Stimulated activated naive CD8-positive, alpha-beta T cell treated with anti-CD3 and anti-CD28 coated beads, Interleukin-15, amount 100 ng/mL, for 72 hours (primary cell): ENCODE data around the gene CNTNAP5.

Experiments used
- ATAC-seq: fragments of 150-1000 bp; cut with Tn5 transposase; 2 replicates; pipeline ENCODE4 v1.10.0; 2021; ENCODE audit warnings: mild to moderate bottlenecking, moderate library complexity
- DNase-seq, 2 donors: peaks; one replicate each; pipeline ENCODE4 v3.0.0; 2021 to 2022
- H3K27ac Mint-ChIP-seq, 2 donors: one replicate each; pipeline ENCODE4 v1.8.0; 2022; ENCODE audit warnings: mild to moderate bottlenecking in 2 of 2, mixed read lengths in 2 of 2, moderate library complexity in 2 of 2
- H3K27me3 Mint-ChIP-seq: one replicate; pipeline ENCODE4 v1.8.0; 2022; ENCODE audit warnings: mixed read lengths
- H3K4me1 Mint-ChIP-seq: one replicate; pipeline ENCODE4 v1.8.0; 2022; ENCODE audit warnings: mild to moderate bottlenecking, mixed read lengths
- H3K4me3 Mint-ChIP-seq, 2 donors: one replicate each; pipeline ENCODE4 v1.8.0; 2022; ENCODE audit warnings: mild to moderate bottlenecking in 2 of 2, mixed read lengths in 2 of 2, moderate library complexity in 1 of 2
- H3K9me3 Mint-ChIP-seq, 2 donors: one replicate each; pipeline ENCODE4 v1.8.0; 2022; ENCODE audit warnings: mixed read lengths in 2 of 2

The CNTNAP5 gene

DNA sequence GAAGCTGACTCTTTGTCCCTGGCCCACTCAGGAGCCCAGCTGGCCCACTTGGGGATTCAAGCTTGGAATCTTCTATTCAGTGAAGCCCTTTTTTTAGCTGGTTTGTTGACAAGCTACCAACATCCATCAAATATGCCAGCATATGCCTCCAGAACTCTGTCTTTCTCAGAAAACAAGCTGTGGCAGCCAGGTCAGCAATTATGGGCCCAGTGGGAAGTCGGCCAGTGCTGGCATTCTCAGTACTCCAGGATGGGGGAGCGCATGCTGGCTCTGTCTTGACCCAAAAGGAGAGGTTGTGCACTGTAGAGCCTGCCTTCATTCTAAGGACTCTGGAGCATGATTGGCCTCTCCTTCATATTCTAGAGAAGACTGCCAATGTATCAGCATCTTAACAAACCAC, 401.5 kb downstream of the CNTNAP5 start:
- Mint-ChIP-seq H3K4me3 (no peak overlapping the region), H3K4me1 (no peaks in the 10 kb centered on the region), H3K27me3 (no peaks in the 10 kb centered on the region), H3K27ac (no peak overlapping the region), H3K9me3 (peaks cover 11 to 13% of the 10 kb centered on the region in 2 donors)
- no peak for DNase-seq
- ATAC-seq: no peak

- Mint-ChIP-seq H3K9me3 (peaks cover 6 to 17% of the 10 kb centered on the region in 2 donors), H3K4me3 (no peak overlapping the region), H3K27ac (no peak overlapping the region), H3K4me1 (no peaks in the 10 kb centered on the region), H3K27me3 (no peaks in the 10 kb centered on the region)
- DNase-seq (no peak), ATAC-seq (no peak)
Observed at GRCh38 chr2:124437811-124438210, 412.7 kb downstream of the CNTNAP5 start.

DNA sequence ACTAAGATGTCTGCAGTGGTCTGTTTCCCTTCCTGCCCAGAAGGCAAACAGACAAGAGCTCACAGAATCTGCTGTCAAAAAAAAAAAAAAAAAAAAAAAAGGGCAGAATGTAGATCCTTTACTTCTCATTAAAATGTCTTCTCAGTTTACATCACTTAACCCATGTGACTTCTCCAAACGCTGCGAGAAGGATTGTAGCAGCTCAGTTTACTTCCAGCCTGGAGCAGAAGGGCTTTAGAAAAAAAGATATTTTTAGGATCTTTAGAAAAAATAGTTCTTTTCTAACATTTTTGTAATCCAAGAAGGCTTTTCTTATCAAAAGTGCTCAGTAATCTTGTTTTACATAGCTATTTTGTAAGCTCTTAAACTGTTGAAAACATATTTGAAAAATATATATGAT, 425.4 kb downstream of the CNTNAP5 start:
- Mint-ChIP-seq H3K4me3 (no peak overlapping the region), H3K27ac (no peak overlapping the region), H3K4me1 (no peaks in the 10 kb centered on the region), H3K27me3 (no peaks in the 10 kb centered on the region), H3K9me3 (peaks cover 7 to 14% of the 10 kb centered on the region in 2 donors)
- ATAC-seq (no peak), DNase-seq (no peak)

DNA sequence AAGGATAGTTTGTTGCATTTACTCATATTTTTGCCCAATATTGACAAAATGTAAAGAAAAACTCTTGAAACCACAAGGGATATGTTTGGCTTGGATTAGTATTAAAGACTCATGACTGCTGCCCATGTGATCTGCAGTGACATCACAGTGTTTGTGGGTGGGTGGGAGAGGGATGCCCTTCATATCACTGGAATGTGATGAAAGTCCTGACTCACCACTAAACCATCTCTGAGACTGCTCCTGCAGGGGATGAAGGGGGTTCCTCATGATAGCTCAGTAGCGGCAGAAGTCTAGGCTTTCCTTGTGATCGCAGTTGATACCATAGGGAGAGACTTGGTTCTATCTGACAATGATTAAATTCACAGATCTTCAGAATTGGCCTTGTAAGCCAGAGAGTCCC, 451.2 kb downstream of the CNTNAP5 start:
- ATAC-seq: no peak
- peaks cover 5 to 7% of the 10 kb centered on the region in 2 donors for H3K9me3 Mint-ChIP-seq
- H3K27me3 Mint-ChIP-seq: no peaks in the 10 kb centered on the region
- no peaks in the 10 kb centered on the region for H3K4me1 Mint-ChIP-seq
- no peak overlapping the region for H3K27ac Mint-ChIP-seq
- H3K4me3 Mint-ChIP-seq: no peak overlapping the region
- no peak for DNase-seq

- Mint-ChIP-seq H3K4me1 (no peaks in the 10 kb centered on the region), H3K9me3 (peaks cover 5% of the 10 kb centered on the region in 2 donors), H3K4me3 (no peak overlapping the region), H3K27me3 (no peaks in the 10 kb centered on the region), H3K27ac (no peak overlapping the region)
- DNase-seq (no peak), ATAC-seq (no peak)
Observed at GRCh38 chr2:124478761-124479160, 453.7 kb downstream of the CNTNAP5 start.

DNA sequence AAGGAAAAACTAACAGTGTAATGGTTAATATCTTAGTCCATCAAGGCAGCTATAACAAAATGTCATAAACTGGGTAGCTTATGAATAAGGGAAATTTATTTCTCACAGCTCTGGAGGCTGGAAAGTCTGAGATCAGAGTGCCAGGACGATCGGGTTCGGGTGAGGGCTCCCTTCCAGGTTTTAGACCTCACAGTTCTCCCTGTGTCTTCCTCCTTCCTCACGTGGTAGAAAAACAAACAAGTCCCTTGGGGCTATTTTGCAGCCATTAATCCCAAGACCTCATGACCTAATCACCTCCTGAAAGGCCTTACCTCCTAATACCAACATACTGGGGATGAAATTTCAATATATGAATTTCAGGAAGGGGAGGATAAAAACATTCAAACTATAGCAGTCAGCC, 455.9 kb downstream of the CNTNAP5 start:
- ATAC-seq (no peak), DNase-seq (no peak)
- Mint-ChIP-seq H3K4me1 (no peaks in the 10 kb centered on the region), H3K9me3 (peaks cover 5% of the 10 kb centered on the region in 2 donors), H3K27me3 (no peaks in the 10 kb centered on the region), H3K4me3 (no peak overlapping the region), H3K27ac (no peak overlapping the region)

DNA sequence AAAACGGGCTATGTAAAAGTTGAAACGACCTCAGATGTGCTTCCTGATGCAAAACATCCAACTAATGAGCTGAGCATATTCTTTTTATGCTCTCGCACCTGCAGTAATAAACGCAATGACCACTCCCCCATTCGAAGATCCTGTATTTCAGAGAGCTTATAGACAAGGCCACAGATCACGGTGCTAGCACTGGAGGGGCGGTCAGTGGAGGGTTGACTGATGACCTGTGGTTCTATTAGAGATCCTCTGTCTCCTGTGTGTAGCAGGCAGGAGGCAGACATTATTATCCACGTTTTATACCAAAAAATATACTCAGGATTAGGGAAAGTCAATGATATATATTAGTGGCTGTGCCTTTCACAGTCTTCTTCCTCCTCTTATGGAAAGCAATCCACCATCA, 457.0 kb downstream of the CNTNAP5 start:
- no peak for DNase-seq
- H3K4me1 Mint-ChIP-seq: no peaks in the 10 kb centered on the region
- no peak for ATAC-seq
- no peak overlapping the region for H3K4me3 Mint-ChIP-seq
- peaks cover 5% of the 10 kb centered on the region in 2 donors for H3K9me3 Mint-ChIP-seq
- H3K27ac Mint-ChIP-seq: no peak overlapping the region
- no peaks in the 10 kb centered on the region for H3K27me3 Mint-ChIP-seq

GRCh38 chr2:124482551-124482950, 457.5 kb downstream of the CNTNAP5 start:
- Mint-ChIP-seq H3K9me3 (peaks cover 5% of the 10 kb centered on the region in 2 donors), H3K27me3 (no peaks in the 10 kb centered on the region), H3K27ac (no peak overlapping the region), H3K4me3 (no peak overlapping the region), H3K4me1 (no peaks in the 10 kb centered on the region)
- ATAC-seq (no peak), DNase-seq (no peak)

GRCh38 chr2:124485659-124486058, 460.6 kb downstream of the CNTNAP5 start:
- Mint-ChIP-seq H3K27me3 (no peaks in the 10 kb centered on the region), H3K4me1 (no peaks in the 10 kb centered on the region), H3K4me3 (no peak overlapping the region), H3K27ac (no peak overlapping the region), H3K9me3 (peaks cover 0 to 2% of the 10 kb centered on the region in 2 donors)
- DNase-seq (no peak), ATAC-seq (no peak)

- Mint-ChIP-seq H3K9me3 (peaks cover 0 to 7% of the 10 kb centered on the region in 2 donors), H3K4me1 (no peaks in the 10 kb centered on the region), H3K27me3 (no peaks in the 10 kb centered on the region), H3K4me3 (no peak overlapping the region), H3K27ac (no peak overlapping the region)
- DNase-seq: no peak
- no peak for ATAC-seq
Observed at GRCh38 chr2:124489686-124490085, 464.6 kb downstream of the CNTNAP5 start.

DNA sequence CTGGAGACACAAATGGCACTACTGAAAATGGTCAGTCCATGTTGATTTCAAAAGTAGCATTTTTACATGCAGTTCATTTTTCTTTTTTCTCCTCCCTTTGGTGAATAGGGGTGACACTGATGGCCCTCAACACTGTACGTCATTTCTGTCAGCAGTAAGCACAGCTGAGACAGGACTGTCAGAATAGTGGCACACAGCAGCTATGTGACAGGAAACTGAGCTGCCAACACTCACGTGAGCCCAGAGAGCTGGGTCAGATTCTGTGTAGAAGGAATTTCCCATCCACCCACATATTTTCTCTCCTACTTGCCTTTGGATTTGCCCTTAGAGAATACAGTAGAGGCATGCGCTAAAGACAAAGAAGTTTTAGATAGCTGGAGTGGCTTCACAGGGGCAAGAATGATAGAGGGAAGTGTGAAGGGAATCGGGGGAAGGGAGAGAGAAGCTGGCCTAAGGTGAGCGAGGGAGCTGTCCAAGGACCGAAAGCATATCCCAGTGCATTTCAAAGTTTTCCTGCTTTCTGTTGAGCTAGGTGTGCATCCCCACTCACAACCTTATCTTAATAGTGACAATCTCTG, 476.6 kb downstream of the CNTNAP5 start:
- Mint-ChIP-seq H3K4me3 (no peak overlapping the region), H3K4me1 (no peaks in the 10 kb centered on the region), H3K27me3 (no peaks in the 10 kb centered on the region), H3K27ac (no peak overlapping the region), H3K9me3 (peaks cover 4 to 16% of the 10 kb centered on the region in 2 donors)
- ATAC-seq: no peak
- DNase-seq: no peak

DNA sequence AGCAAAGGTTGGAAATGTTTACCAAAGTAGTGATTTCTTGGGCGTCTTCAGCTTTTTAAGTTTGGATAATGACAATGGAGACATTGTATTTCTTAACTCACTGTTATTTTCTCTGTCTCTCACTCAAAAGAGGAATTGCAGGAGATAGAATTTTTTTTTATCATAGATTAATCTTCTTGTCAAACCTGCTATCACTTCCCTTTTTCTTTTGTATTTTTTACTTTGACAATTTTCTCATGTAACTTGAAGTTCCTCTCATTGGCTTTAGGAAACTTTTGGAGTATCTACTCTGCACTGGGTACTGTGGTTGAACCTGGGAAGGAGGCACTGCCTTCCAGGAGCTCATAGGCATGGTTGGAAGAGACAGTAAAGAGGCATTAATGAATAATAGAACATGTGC, 489.1 kb downstream of the CNTNAP5 start:
- DNase-seq (no peak), ATAC-seq (no peak)
- no peaks in the 10 kb centered on the region for H3K4me1 Mint-ChIP-seq
- no peaks in the 10 kb centered on the region for H3K27me3 Mint-ChIP-seq
- H3K27ac Mint-ChIP-seq: no peak overlapping the region
- no peak overlapping the region for H3K4me3 Mint-ChIP-seq
- H3K9me3 Mint-ChIP-seq: peaks cover 15 to 29% of the 10 kb centered on the region in 2 donors

DNA sequence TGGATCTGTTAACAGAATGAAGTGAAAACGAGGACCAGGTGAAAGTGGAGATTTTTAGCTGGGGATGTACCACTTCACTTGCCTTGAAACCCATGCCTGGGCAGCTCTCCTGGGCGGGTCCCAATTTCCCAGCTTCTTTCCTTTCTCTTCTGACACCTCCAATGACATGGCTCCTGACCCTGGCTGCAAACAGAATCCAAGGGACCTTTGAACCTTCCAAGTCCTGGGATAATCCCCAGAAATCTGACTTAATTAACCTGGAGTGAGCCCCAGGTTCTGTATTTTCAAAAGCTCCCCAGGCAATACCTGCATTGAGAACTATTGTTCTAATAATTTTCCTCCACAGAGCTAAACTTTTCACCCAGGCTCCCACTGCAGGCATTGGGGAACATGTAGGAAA, 495.9 kb downstream of the CNTNAP5 start:
- DNase-seq (no peak), ATAC-seq (no peak)
- H3K4me1 Mint-ChIP-seq: no peaks in the 10 kb centered on the region
- H3K9me3 Mint-ChIP-seq: peaks cover 15 to 16% of the 10 kb centered on the region in 2 donors
- no peak overlapping the region for H3K27ac Mint-ChIP-seq
- H3K4me3 Mint-ChIP-seq: no peak overlapping the region
- H3K27me3 Mint-ChIP-seq: no peaks in the 10 kb centered on the region

DNA sequence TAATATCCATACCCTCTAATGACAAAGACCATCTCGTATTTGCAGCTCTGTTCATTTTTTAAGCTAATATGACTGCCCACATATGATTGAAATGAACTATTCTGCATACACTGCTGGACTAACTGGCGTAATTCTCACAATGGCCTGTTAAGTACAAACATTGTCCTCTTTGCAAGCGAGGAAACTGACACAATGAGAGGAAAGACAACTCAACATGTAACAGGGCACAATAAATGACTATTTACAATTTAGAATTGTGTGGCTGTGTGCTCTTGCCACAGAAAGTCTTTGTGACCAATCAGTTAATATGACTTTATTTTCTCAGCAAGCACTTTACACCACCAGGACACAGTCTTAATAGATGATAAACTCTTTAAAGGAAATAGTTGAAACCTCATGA, 498.0 kb downstream of the CNTNAP5 start:
- no peaks in the 10 kb centered on the region for H3K27me3 Mint-ChIP-seq
- no peak overlapping the region for H3K27ac Mint-ChIP-seq
- no peaks in the 10 kb centered on the region for H3K4me1 Mint-ChIP-seq
- H3K9me3 Mint-ChIP-seq: no peaks in the 10 kb centered on the region
- ATAC-seq (no peak), DNase-seq (no peak)
- H3K4me3 Mint-ChIP-seq: no peak overlapping the region

- H3K27me3 Mint-ChIP-seq: no peaks in the 10 kb centered on the region
- H3K27ac Mint-ChIP-seq: no peak overlapping the region
- DNase-seq (no peak), ATAC-seq (no peak)
- no peak overlapping the region for H3K4me3 Mint-ChIP-seq
- H3K4me1 Mint-ChIP-seq: no peaks in the 10 kb centered on the region
- no peaks in the 10 kb centered on the region for H3K9me3 Mint-ChIP-seq
Observed at GRCh38 chr2:124524155-124524915, 499.2 kb downstream of the CNTNAP5 start.

GRCh38 chr2:124526221-124526620, 501.1 kb downstream of the CNTNAP5 start:
- H3K9me3 Mint-ChIP-seq: no peaks in the 10 kb centered on the region
- H3K27me3 Mint-ChIP-seq: no peaks in the 10 kb centered on the region
- H3K4me1 Mint-ChIP-seq: no peaks in the 10 kb centered on the region
- no peak for ATAC-seq
- H3K4me3 Mint-ChIP-seq: no peak overlapping the region
- no peak overlapping the region for H3K27ac Mint-ChIP-seq
- no peak for DNase-seq

GRCh38 chr2:124530203-124530602, 505.1 kb downstream of the CNTNAP5 start:
- DNase-seq: no peak
- no peak overlapping the region for H3K27ac Mint-ChIP-seq
- peaks cover 8 to 9% of the 10 kb centered on the region in 2 donors for H3K9me3 Mint-ChIP-seq
- no peak overlapping the region for H3K4me3 Mint-ChIP-seq
- ATAC-seq: no peak
- no peaks in the 10 kb centered on the region for H3K27me3 Mint-ChIP-seq
- H3K4me1 Mint-ChIP-seq: no peaks in the 10 kb centered on the region
